ENCODE results near the gene AACS.

GRCh38 chr12:125171267-125171666 is 106.0 kb downstream of the AACS start:
- TF ChIP-seq ATF2 (tag by site-specific recombination; IDR thresholded peaks at IDR 0.05; ENCODE audit: low read depth): no peak
- TF ChIP-seq ZBTB26 (tag by site-specific recombination; optimal IDR thresholded peaks at IDR 0.05): no peak
- TF ChIP-seq ZNF274 (IDR thresholded peaks at IDR 0.05; ENCODE audit: low read length): no peak
- no peak for TF ChIP-seq ZNF274 (tag by site-specific recombination; IDR thresholded peaks at IDR 0.05; ENCODE audit: borderline replicate concordance)
- TF ChIP-seq CTCF (tag by site-specific recombination; IDR thresholded peaks at IDR 0.05): no peak
- no peak for TF ChIP-seq ZNF768 (tag by site-specific recombination; IDR thresholded peaks at IDR 0.05)
- no peak for TF ChIP-seq ZEB2 (tag by site-specific recombination; IDR thresholded peaks at IDR 0.05)
- no peak for TF ChIP-seq PATZ1 (tag by site-specific recombination; IDR thresholded peaks at IDR 0.05)
- TF ChIP-seq SALL2 (tag by site-specific recombination; IDR thresholded peaks at IDR 0.05; ENCODE audit: borderline replicate concordance): no peak
- TF ChIP-seq MYNN (tag by site-specific recombination; IDR thresholded peaks at IDR 0.05; ENCODE audit: borderline replicate concordance): no peak
